H9 (cell line): ENCODE results near the gene DLST. TPM values are rescaled to one million over a fixed set of nuclear protein-coding genes. Genes with fewer than 3 reads are reported as not detected.

Source experiments
- DNase-seq: peaks from one replicate; pipeline ENCODE4 v3.0.0-alpha.2; 2017
- H2AFZ ChIP-seq: one replicate; pipeline ENCODE4 v1.6.1; 2013; ENCODE audit warnings: mild to moderate bottlenecking, low read length, control low read depth, moderate library complexity
- H2AK5ac ChIP-seq: 2 replicates; pipeline ENCODE4 v1.6.1; 2013; ENCODE audit warnings: low read length, control low read depth, mixed read lengths; ENCODE audit not compliant: insufficient read length
- H2BK120ac ChIP-seq: one replicate; pipeline ENCODE4 v1.6.1; 2013; ENCODE audit warnings: low read depth, mild to moderate bottlenecking, low read length, control low read depth, inconsistent platforms; ENCODE audit not compliant: poor library complexity, severe bottlenecking
- H2BK12ac ChIP-seq: 2 replicates; pipeline ENCODE4 v1.6.1; 2013; ENCODE audit warnings: low read length, control low read depth, mixed read lengths, low read depth; ENCODE audit not compliant: insufficient read length
- H2BK15ac ChIP-seq: 2 replicates; pipeline ENCODE4 v1.6.1; 2013; ENCODE audit warnings: low read depth, low read length, control low read depth
- H2BK20ac ChIP-seq: one replicate; pipeline ENCODE4 v1.6.1; 2013; ENCODE audit warnings: low read depth, mild to moderate bottlenecking, low read length, control low read depth, inconsistent platforms; ENCODE audit not compliant: poor library complexity, severe bottlenecking
- H2BK5ac ChIP-seq: 2 replicates; pipeline ENCODE4 v1.6.1; 2013; ENCODE audit warnings: low read length, control low read depth, mixed read lengths; ENCODE audit not compliant: insufficient read length
- H3K14ac ChIP-seq: 2 replicates; pipeline ENCODE4 v1.6.1; 2013; ENCODE audit warnings: low read length, control low read depth; ENCODE audit not compliant: insufficient read depth
- H3K18ac ChIP-seq: 2 replicates; pipeline ENCODE4 v1.6.1; 2013; ENCODE audit warnings: low read depth, mild to moderate bottlenecking, mixed read lengths, low read length, control low read depth; ENCODE audit not compliant: insufficient read length
- H3K23ac ChIP-seq: 2 replicates; pipeline ENCODE4 v1.6.1; 2013; ENCODE audit warnings: low read length, control low read depth, mixed read lengths, low read depth; ENCODE audit not compliant: insufficient read length
- H3K23me2 ChIP-seq: 2 replicates; pipeline ENCODE4 v1.6.1; 2013; ENCODE audit warnings: low read depth, mild to moderate bottlenecking, mixed read lengths, low read length, control low read depth; ENCODE audit not compliant: insufficient read length, poor library complexity, severe bottlenecking
- H3K27ac ChIP-seq: 2 replicates; pipeline ENCODE4 v1.5.1; 2013; ENCODE audit warnings: low read length, control low read depth, mixed read lengths, low read depth; ENCODE audit not compliant: insufficient read length
- H3K27me3 ChIP-seq: 2 replicates; pipeline ENCODE4 v1.6.1; 2013; ENCODE audit warnings: low read length, control low read depth, inconsistent platforms; ENCODE audit not compliant: insufficient read depth
- H3K4ac ChIP-seq: 2 replicates; pipeline ENCODE4 v1.6.1; 2013; ENCODE audit warnings: low read depth, mild to moderate bottlenecking, control low read depth, inconsistent platforms, low read length, moderate library complexity
- H3K4me1 ChIP-seq: 2 replicates; pipeline ENCODE4 v1.6.1; 2013; ENCODE audit warnings: low read length, control low read depth, inconsistent platforms; ENCODE audit not compliant: insufficient read depth
- H3K4me2 ChIP-seq: 2 replicates; pipeline ENCODE4 v1.6.1; 2013; ENCODE audit warnings: low read length, control low read depth, mixed read lengths; ENCODE audit not compliant: insufficient read length, insufficient read depth
- H3K56ac ChIP-seq: 2 replicates; pipeline ENCODE4 v1.6.1; 2013; ENCODE audit warnings: low read depth, mild to moderate bottlenecking, mixed read lengths, low read length, control low read depth; ENCODE audit not compliant: insufficient read length
- H3K79me1 ChIP-seq: 2 replicates; pipeline ENCODE4 v1.6.1; 2013; ENCODE audit warnings: low read depth, mild to moderate bottlenecking, moderate library complexity, low read length, control low read depth, inconsistent platforms; ENCODE audit not compliant: insufficient read depth, poor library complexity, severe bottlenecking
- H3K79me2 ChIP-seq: 2 replicates; pipeline ENCODE4 v1.6.1; 2013; ENCODE audit warnings: low read length, control low read depth, inconsistent platforms; ENCODE audit not compliant: insufficient read depth
- H3K9ac ChIP-seq: 2 replicates; pipeline ENCODE4 v1.6.1; 2013; ENCODE audit warnings: low read length, control low read depth, mixed read lengths; ENCODE audit not compliant: insufficient read length; ENCODE audit errors: extremely low read depth
- H3K9me3 ChIP-seq: one replicate; pipeline ENCODE4 v1.6.1; 2013; ENCODE audit warnings: low read depth, low read length, inconsistent platforms; ENCODE audit not compliant: control insufficient read depth
- H3T11ph ChIP-seq: one replicate; pipeline ENCODE4 v1.6.1; 2013; ENCODE audit warnings: mild to moderate bottlenecking, low read length, control low read depth, inconsistent platforms
- H4K20me1 ChIP-seq: one replicate; pipeline ENCODE4 v1.6.1; 2013; ENCODE audit not compliant: control insufficient read depth, insufficient read length, insufficient read depth
- H4K5ac ChIP-seq: 2 replicates; pipeline ENCODE4 v1.6.1; 2013; ENCODE audit warnings: low read depth, mild to moderate bottlenecking, mixed read lengths, low read length, control low read depth; ENCODE audit not compliant: insufficient read length
- H4K8ac ChIP-seq: replicated peaks from 2 replicates; pipeline ENCODE4 v1.6.1; 2013; ENCODE audit warnings: low read length, control low read depth, mixed read lengths, low read depth; ENCODE audit not compliant: insufficient read length
- H4K91ac ChIP-seq: 2 replicates; pipeline ENCODE4 v1.6.1; 2013; ENCODE audit warnings: low read depth, mild to moderate bottlenecking, moderate library complexity, mixed read lengths, low read length, control low read depth; ENCODE audit not compliant: insufficient read length
- H3K27ac Mint-ChIP-seq, 3 experiments: 2 replicates in 2 of 3; 3 replicates in 1 of 3; pipeline ENCODE4 v1.8.0; 2020 to 2021; ENCODE audit warnings: mixed read lengths in 3 of 3, mild to moderate bottlenecking in 1 of 3, moderate library complexity in 1 of 3
- H3K27me3 Mint-ChIP-seq: 2 replicates; pipeline ENCODE4 v1.8.0; 2021; ENCODE audit warnings: low read depth, mild to moderate bottlenecking, moderate library complexity, mixed read lengths
- H3K36me3 Mint-ChIP-seq, 3 experiments: 2 replicates in 2 of 3; 3 replicates in 1 of 3; pipeline ENCODE4 v1.8.0; 2020 to 2021; ENCODE audit warnings: low read depth in 3 of 3, mixed read lengths in 3 of 3; ENCODE audit not compliant: insufficient read depth in 1 of 3
- H3K4me1 Mint-ChIP-seq, 2 experiments: 2 replicates each; pipeline ENCODE4 v1.8.0; 2020; ENCODE audit warnings: mixed read lengths in 2 of 2
- H3K4me3 Mint-ChIP-seq, 2 experiments: 2 replicates in 1 of 2; 3 replicates in 1 of 2; pipeline ENCODE4 v1.8.0; 2020 to 2021; ENCODE audit warnings: mild to moderate bottlenecking in 2 of 2, mixed read lengths in 2 of 2, moderate library complexity in 1 of 2
- H3K9me3 Mint-ChIP-seq, 2 experiments: 2 replicates in 1 of 2; 3 replicates in 1 of 2; pipeline ENCODE4 v1.8.0; 2020; ENCODE audit warnings: mild to moderate bottlenecking in 2 of 2, mixed read lengths in 2 of 2, moderate library complexity in 1 of 2
- WGBS: extraction: QIAGEN DNeasy Blood & Tissue Kit; methylation state at CpG from one replicate; pipeline ENCODE4 v1.1.7; 2013; ENCODE audit warnings: missing lambda C conversion rate, low lambda C conversion rate, mixed read lengths; ENCODE audit not compliant: insufficient read length; ENCODE audit errors: extremely low coverage; 5-methylcytosine and 5-hydroxymethylcytosine counted together
- total RNA-seq: library from RNA; stranded (reverse); gene quantifications from 2 replicates; pipeline ENCODE4 v1.2.1, GENCODE V29; 2021
- TF ChIP-seq, protein P1 (sequence below): fragments of 200-600 bp; sonication (generic); conservative IDR thresholded peaks from 3 replicates; pipeline ENCODE4 v1.8.0; 2021; ENCODE audit warnings: antibody characterized with exemption, mild to moderate bottlenecking

The DLST gene
- total RNA-seq, 1 experiment from 2014 or later = 116 TPM

DNA sequence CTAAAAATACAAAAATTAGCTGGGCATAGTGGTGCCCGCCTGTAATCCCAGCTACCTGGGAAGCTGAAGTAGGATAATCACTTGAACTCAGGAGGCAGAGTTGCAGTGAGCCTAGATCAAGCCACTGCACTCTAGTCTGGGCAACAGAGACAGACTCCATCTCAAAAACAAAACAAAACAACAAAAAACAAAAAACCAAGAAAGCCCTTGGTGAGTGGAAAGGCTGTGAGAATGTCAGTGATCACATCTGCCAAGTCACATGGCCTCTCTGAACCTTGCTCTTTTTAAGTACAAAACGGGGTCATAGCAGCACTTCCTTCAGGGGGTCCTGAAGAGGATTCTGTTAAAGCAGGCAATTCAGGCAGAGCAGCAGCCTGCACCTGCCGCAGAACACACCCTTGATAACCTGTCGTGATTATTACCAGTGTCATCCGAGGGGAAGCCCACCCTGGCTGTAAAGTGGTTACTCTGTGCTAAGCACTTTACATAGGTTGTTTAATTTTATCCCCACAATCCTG, 31.7 kb downstream of the DLST start:
- H3K27me3 Mint-ChIP-seq = no peaks in the 10 kb centered on the region
- no peak for DNase-seq
- Histone ChIP-seq H2BK5ac (no peak overlapping the region), H4K91ac (no peak overlapping the region), H3K4me2 (no peak overlapping the region), H4K20me1 (no peaks in the 10 kb centered on the region), H2BK15ac (no peak overlapping the region), H2BK12ac (no peak overlapping the region), H3K27me3 (no peaks in the 10 kb centered on the region), H3K23me2 (no peaks in the 10 kb centered on the region), H4K8ac (no peak overlapping the region), H4K5ac (no peak overlapping the region), H3K9me3 (no peaks in the 10 kb centered on the region), H3T11ph (no peak overlapping the region), H2AK5ac (no peak overlapping the region), H2BK120ac (no peak overlapping the region), H3K56ac (no peak overlapping the region), H3K18ac (no peak overlapping the region), H3K9ac (no peak overlapping the region), H3K4ac (no peak overlapping the region), H3K23ac (no peak overlapping the region), H3K4me1 (no peaks in the 10 kb centered on the region; the same call in 1 of the 2 replicates), H3K79me1 (no peaks in the 10 kb centered on the region), H3K27ac (no peak overlapping the region), H3K79me2 (no peaks in the 10 kb centered on the region), H3K14ac (no peak overlapping the region), H2BK20ac (no peak overlapping the region), H2AFZ (no peak overlapping the region)
- no peak overlapping the region for H3K27ac Mint-ChIP-seq
- no peaks in the 10 kb centered on the region for H3K9me3 Mint-ChIP-seq
- no peak overlapping the region for H3K4me3 Mint-ChIP-seq
- WGBS = no CpG with 5 or more reads among the region's 5 CpGs
- H3K36me3 Mint-ChIP-seq = peaks cover 0 to 1% (median 0%) of the 10 kb centered on the region in 3 experiments; a peak in 3 of 7 replicates
- H3K4me1 Mint-ChIP-seq = peaks cover 0 to 6% of the 10 kb centered on the region in 2 experiments; a peak in 2 of 4 replicates
- TF ChIP-seq, protein P1, sequence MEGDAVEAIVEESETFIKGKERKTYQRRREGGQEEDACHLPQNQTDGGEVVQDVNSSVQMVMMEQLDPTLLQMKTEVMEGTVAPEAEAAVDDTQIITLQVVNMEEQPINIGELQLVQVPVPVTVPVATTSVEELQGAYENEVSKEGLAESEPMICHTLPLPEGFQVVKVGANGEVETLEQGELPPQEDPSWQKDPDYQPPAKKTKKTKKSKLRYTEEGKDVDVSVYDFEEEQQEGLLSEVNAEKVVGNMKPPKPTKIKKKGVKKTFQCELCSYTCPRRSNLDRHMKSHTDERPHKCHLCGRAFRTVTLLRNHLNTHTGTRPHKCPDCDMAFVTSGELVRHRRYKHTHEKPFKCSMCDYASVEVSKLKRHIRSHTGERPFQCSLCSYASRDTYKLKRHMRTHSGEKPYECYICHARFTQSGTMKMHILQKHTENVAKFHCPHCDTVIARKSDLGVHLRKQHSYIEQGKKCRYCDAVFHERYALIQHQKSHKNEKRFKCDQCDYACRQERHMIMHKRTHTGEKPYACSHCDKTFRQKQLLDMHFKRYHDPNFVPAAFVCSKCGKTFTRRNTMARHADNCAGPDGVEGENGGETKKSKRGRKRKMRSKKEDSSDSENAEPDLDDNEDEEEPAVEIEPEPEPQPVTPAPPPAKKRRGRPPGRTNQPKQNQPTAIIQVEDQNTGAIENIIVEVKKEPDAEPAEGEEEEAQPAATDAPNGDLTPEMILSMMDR = no peak
